Neural cell (in vitro differentiated cells): Measurements from ENCODE around the gene CDR2. TPM values are rescaled to one million over a fixed set of nuclear protein-coding genes. Genes with fewer than 3 reads are reported as not detected.
"Not testable (repeated sequence)": the region's sequence is repeated elsewhere in the genome, so short reads cannot be mapped to it uniquely, and the experiment has no call there.

Experiments
- H2AFZ ChIP-seq: fragments of 200-600, 300-800 bp; sonication (generic), shearing (Covaris generic); 2 replicates; pipeline ENCODE4 v1.6.0; 2014; ENCODE audit warnings: low read depth, mild to moderate bottlenecking, antibody characterized with exemption, low read length, moderate library complexity
- H3F3A ChIP-seq: fragments of 200-600 bp; shearing (Covaris generic); 2 replicates; pipeline ENCODE4 v1.6.1; 2016; ENCODE audit warnings: mild to moderate bottlenecking, moderate library complexity, mixed read lengths, antibody characterized with exemption, low read length; ENCODE audit not compliant: insufficient read depth, poor library complexity, severe bottlenecking
- H3K27ac ChIP-seq: fragments of 200-600, 300-800 bp; sonication (generic), shearing (Covaris generic); 2 replicates; pipeline ENCODE4 v1.5.1; 2014; ENCODE audit warnings: mild to moderate bottlenecking, low read length, moderate library complexity
- H3K27me3 ChIP-seq: fragments of 300-800, 200-600 bp; sonication (generic), shearing (Covaris generic); 2 replicates; pipeline ENCODE4 v1.6.0; 2014; ENCODE audit warnings: mild to moderate bottlenecking, low read depth, low read length, moderate library complexity; ENCODE audit not compliant: insufficient read depth
- H3K36me3 ChIP-seq: fragments of 300-800, 200-600 bp; sonication (generic), shearing (Covaris generic); 2 replicates; pipeline ENCODE4 v1.5.1; 2014; ENCODE audit warnings: mild to moderate bottlenecking, antibody characterized with exemption, low read length, moderate library complexity; ENCODE audit not compliant: insufficient read depth
- H3K4me2 ChIP-seq: fragments of 300-800, 200-600 bp; sonication (generic), shearing (Covaris generic); 2 replicates; pipeline ENCODE4 v1.6.0; 2014; ENCODE audit warnings: mild to moderate bottlenecking, low read length
- H3K4me3 ChIP-seq: fragments of 300-800, 200-600 bp; sonication (generic), shearing (Covaris generic); 2 replicates; pipeline ENCODE4 v1.5.1; 2014; ENCODE audit warnings: mild to moderate bottlenecking, low read length, moderate library complexity
- H3K79me2 ChIP-seq: fragments of 200-600 bp; shearing (Covaris generic); replicated peaks from 2 replicates; pipeline ENCODE4 v1.6.0; 2014; ENCODE audit warnings: mild to moderate bottlenecking, low read length, moderate library complexity; ENCODE audit not compliant: insufficient read depth
- H3K9ac ChIP-seq: fragments of 300-800, 200-600 bp; sonication (generic), shearing (Covaris generic); 2 replicates; pipeline ENCODE4 v1.6.1; 2016; ENCODE audit warnings: mild to moderate bottlenecking, low read length, mixed read lengths
- H3K9me2 ChIP-seq: fragments of 200-600 bp; shearing (Covaris generic); 2 replicates; pipeline ENCODE4 v1.6.1; 2016; ENCODE audit warnings: mild to moderate bottlenecking, low read length, mixed read lengths; ENCODE audit not compliant: insufficient read depth
- H3K9me3 ChIP-seq: fragments of 200-600, 300-800 bp; sonication (generic), shearing (Covaris generic); 2 replicates; pipeline ENCODE4 v1.6.1; 2016; ENCODE audit warnings: mild to moderate bottlenecking, mixed run types, low read length, moderate library complexity, mixed read lengths
- H4K20me1 ChIP-seq: fragments of 200-600 bp; shearing (Covaris generic); 2 replicates; pipeline ENCODE4 v1.6.1; 2016; ENCODE audit warnings: mild to moderate bottlenecking, mixed run types; ENCODE audit not compliant: insufficient read depth
- CTCF ChIP-seq: fragments of 450-650 bp; IDR thresholded peaks from 2 replicates; pipeline ENCODE4 v1.5.1; 2014; ENCODE audit warnings: antibody characterized with exemption, mild to moderate bottlenecking, moderate library complexity; ENCODE audit not compliant: poor library complexity, severe bottlenecking
- EP300 ChIP-seq: fragments of 450-650 bp; conservative IDR thresholded peaks from 2 replicates; pipeline ENCODE4 v1.6.1; 2014; ENCODE audit warnings: antibody characterized with exemption, mild to moderate bottlenecking, moderate library complexity; ENCODE audit not compliant: poor library complexity, severe bottlenecking
- EZH2 ChIP-seq: fragments of 200-600, 300-800 bp; shearing (Covaris generic), sonication (generic); IDR thresholded peaks from 2 replicates; pipeline ENCODE4 v1.6.1; 2014; ENCODE audit warnings: antibody characterized with exemption, low read length, borderline replicate concordance, mild to moderate bottlenecking; ENCODE audit not compliant: insufficient read depth, poor library complexity, severe bottlenecking
- MXI1 ChIP-seq: fragments of 450-650 bp; conservative IDR thresholded peaks from 2 replicates; pipeline ENCODE4 v1.6.1; 2014; ENCODE audit warnings: antibody characterized with exemption, mild to moderate bottlenecking; ENCODE audit not compliant: poor library complexity, severe bottlenecking
- POLR2AphosphoS5 ChIP-seq: IDR thresholded peaks from 2 replicates; pipeline ENCODE4 v1.6.1; 2012
- RAD21 ChIP-seq: fragments of 450-650 bp; conservative IDR thresholded peaks from 2 replicates; pipeline ENCODE4 v1.6.1; 2014; ENCODE audit warnings: antibody characterized with exemption, mild to moderate bottlenecking, moderate library complexity
- REST ChIP-seq: IDR thresholded peaks from 2 replicates; pipeline ENCODE4 v1.6.1; 2012; ENCODE audit warnings: borderline replicate concordance
- SMC3 ChIP-seq: fragments of 450-650 bp; conservative IDR thresholded peaks from 2 replicates; pipeline ENCODE4 v1.6.1; 2014; ENCODE audit warnings: antibody characterized with exemption, mild to moderate bottlenecking, moderate library complexity; ENCODE audit not compliant: poor library complexity
- TAF1 ChIP-seq: IDR thresholded peaks from 2 replicates; pipeline ENCODE4 v1.6.1; 2012; ENCODE audit warnings: low read depth
- polyA plus RNA-seq: library from polyadenylated mRNA; depleted of rRNA; stranded (reverse); fragments of >200 nt; gene quantifications from 2 replicates; pipeline ENCODE4 v1.2.3, GENCODE V29; 2014

Gene CDR2
- polyA plus RNA-seq, 1 donor from 2014 or later, result 17.8 TPM

DNA sequence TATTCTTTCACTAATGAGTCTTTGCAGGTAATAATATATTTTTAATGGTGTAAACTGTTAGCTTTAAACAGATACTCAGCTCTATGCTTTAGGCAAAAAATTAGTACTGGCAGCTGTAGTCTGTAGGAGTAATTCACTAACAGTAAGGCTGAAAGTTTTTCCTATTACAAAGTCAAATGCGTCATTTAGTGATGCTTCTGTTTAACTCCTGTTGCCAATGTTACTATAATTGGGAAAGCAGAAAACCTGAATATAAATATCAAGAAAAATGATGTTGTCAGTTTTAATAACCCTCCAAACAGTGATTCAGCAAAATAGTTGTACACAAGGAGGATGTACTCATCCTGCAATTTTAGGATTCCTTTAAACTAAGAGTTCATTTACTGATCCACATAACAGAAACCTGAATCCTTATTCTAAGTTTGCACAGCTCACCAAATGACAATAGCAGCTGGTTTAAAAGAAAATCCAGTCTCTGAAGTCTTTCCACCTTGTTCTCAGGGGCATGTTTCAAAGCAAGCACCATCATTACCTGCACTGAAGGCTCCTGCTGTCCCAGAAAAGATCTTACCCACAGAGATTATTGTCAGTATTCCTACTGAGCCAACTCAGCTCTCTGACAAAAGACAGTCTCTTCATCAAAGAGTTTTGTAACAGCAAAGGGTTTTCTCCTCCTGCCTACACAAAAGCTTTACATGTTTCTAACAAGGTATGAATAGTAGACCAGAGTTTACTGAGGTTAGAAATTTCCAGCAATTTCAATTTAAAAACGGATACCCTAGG is 4.2 kb downstream of the CDR2 start:
- Histone ChIP-seq H3K4me2 (no peak overlapping the region), H3K27ac (no peak overlapping the region), H3K79me2 (no peaks in the 10 kb centered on the region), H3K27me3 (peaks cover 9% of the 10 kb centered on the region), H2AFZ (no peak overlapping the region), H3K9ac (no peak overlapping the region), H3K36me3 (no peaks in the 10 kb centered on the region), H3K9me2 (no peaks in the 10 kb centered on the region), H3K4me3 (no peak overlapping the region), H3F3A (no peaks in the 10 kb centered on the region), H3K9me3 (no peaks in the 10 kb centered on the region), H4K20me1 (no peaks in the 10 kb centered on the region)
- TF ChIP-seq RAD21 (no peak), CTCF (no peak), POLR2AphosphoS5 (no peak), SMC3 (no peak), TAF1 (no peak), EP300 (no peak), EZH2 (no peak), REST (no peak), MXI1 (no peak)

DNA sequence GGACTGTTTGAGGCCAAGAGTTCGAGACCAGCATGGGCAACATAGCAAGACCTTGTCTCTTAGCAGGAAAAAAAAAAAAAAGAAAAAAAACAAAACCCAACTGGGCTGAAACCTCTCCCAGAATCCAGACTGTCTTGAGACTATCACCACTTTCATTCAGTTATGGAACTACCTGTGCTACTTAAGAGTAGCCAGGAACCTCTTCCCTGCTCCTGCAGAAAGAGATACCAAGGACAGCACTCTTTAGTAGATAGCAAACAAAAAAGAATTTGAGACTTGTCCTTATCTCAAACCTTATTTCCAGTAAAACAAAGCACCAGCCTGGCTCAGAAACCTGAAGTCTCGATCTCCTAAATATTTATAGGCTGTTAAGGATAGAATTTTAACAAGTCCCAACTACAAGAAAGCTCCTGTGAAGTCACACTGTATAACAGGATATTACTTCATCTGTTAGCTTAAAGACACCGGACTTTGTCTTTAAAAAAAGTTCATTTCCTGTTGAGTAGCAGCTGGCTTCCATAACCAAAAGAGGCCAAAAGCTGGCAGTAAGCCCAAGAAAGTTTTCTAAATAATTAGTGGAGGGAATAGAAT is 5.1 kb downstream of the CDR2 start:
- Histone ChIP-seq H2AFZ (no peak overlapping the region), H3K79me2 (no peaks in the 10 kb centered on the region), H4K20me1 (no peaks in the 10 kb centered on the region), H3K36me3 (no peaks in the 10 kb centered on the region), H3K4me3 (no peak overlapping the region), H3F3A (no peaks in the 10 kb centered on the region), H3K9me3 (no peaks in the 10 kb centered on the region), H3K9ac (no peak overlapping the region), H3K27ac (no peak overlapping the region), H3K27me3 (peaks cover 9% of the 10 kb centered on the region), H3K9me2 (no peaks in the 10 kb centered on the region), H3K4me2 (no peak overlapping the region)
- TF ChIP-seq SMC3 (no peak), REST (no peak), MXI1 (no peak), EZH2 (no peak), EP300 (no peak), TAF1 (no peak), RAD21 (no peak), POLR2AphosphoS5 (no peak)

DNA sequence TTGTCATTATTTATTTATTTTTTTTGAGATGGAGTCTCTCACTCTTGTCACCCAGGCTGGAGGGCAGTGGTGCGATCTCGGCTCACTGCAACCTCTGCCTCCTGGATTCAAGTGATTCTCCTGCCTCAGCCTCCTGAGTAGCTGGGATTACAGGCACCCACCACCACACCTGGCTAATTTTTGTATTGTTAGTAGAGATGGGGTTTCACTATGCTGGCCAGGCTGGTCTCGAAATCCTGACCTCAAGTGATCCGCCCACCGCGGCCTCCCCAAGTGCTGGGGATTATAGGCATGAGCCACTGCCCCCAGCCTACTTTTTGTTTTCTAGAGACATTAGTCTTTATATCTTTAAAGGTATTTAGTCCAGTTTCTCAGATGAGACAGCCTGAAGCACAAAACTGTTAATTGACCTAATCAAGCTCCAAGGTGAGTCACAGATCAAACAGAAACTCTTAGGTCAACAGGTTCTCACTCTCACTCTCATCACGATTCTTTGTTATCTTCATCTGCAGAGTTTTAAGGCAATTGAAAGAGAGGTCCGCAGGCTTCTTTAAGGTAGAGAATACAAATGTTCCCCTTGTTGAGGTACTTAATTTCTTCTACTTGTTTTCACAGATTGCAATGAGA is 6.1 kb downstream of the CDR2 start:
- H3K4me2 ChIP-seq, H3K9me2 ChIP-seq, H3K36me3 ChIP-seq, H3K4me3 ChIP-seq, H3K79me2 ChIP-seq, H3K9ac ChIP-seq, H3K27ac ChIP-seq, H3F3A ChIP-seq, H2AFZ ChIP-seq, H4K20me1 ChIP-seq, H3K9me3 ChIP-seq, H3K27me3 ChIP-seq: not testable (repeated sequence)
